NB4 (cell line): ENCODE results near the gene CAMSAP1.

Experiments used
- MAX ChIP-seq: IDR thresholded peaks from 2 replicates; pipeline ENCODE4 v1.6.1; 2011; ENCODE audit warnings: low read depth, low read length
- MYC ChIP-seq: IDR thresholded peaks from 2 replicates; pipeline ENCODE4 v1.6.1; 2011; ENCODE audit warnings: low read depth, low read length
- POLR2A ChIP-seq: IDR thresholded peaks from 2 replicates; pipeline ENCODE4 v1.6.1; 2011; ENCODE audit warnings: mild to moderate bottlenecking; ENCODE audit not compliant: insufficient read length; ENCODE audit errors: extremely low read depth
- TF ChIP-seq, protein P1 (sequence below): IDR thresholded peaks from one replicate; pipeline ENCODE4 v1.5.1; 2012; ENCODE audit warnings: low read depth, low read length

GRCh38 chr9:135792268-135793128 lies 114.8 kb downstream of the CAMSAP1 start:
- TF ChIP-seq, protein P1, sequence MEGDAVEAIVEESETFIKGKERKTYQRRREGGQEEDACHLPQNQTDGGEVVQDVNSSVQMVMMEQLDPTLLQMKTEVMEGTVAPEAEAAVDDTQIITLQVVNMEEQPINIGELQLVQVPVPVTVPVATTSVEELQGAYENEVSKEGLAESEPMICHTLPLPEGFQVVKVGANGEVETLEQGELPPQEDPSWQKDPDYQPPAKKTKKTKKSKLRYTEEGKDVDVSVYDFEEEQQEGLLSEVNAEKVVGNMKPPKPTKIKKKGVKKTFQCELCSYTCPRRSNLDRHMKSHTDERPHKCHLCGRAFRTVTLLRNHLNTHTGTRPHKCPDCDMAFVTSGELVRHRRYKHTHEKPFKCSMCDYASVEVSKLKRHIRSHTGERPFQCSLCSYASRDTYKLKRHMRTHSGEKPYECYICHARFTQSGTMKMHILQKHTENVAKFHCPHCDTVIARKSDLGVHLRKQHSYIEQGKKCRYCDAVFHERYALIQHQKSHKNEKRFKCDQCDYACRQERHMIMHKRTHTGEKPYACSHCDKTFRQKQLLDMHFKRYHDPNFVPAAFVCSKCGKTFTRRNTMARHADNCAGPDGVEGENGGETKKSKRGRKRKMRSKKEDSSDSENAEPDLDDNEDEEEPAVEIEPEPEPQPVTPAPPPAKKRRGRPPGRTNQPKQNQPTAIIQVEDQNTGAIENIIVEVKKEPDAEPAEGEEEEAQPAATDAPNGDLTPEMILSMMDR, result no peak
- no peak for TF ChIP-seq MAX
- no peak for TF ChIP-seq POLR2A
- TF ChIP-seq MYC, result no peak
